Measurements from ENCODE around the gene TLR5. TPM values are rescaled to one million over a fixed set of nuclear protein-coding genes. Genes with fewer than 3 reads are reported as not detected.

TLR5 gene
- total RNA-seq, 4 donors from 2014 or later = 7.6 to 16.4 (median 8.9) TPM

- H3K4me1 ChIP-seq = peaks cover 0 to 10% of the 10 kb centered on the region in 2 donors
- TF ChIP-seq, protein P1, sequence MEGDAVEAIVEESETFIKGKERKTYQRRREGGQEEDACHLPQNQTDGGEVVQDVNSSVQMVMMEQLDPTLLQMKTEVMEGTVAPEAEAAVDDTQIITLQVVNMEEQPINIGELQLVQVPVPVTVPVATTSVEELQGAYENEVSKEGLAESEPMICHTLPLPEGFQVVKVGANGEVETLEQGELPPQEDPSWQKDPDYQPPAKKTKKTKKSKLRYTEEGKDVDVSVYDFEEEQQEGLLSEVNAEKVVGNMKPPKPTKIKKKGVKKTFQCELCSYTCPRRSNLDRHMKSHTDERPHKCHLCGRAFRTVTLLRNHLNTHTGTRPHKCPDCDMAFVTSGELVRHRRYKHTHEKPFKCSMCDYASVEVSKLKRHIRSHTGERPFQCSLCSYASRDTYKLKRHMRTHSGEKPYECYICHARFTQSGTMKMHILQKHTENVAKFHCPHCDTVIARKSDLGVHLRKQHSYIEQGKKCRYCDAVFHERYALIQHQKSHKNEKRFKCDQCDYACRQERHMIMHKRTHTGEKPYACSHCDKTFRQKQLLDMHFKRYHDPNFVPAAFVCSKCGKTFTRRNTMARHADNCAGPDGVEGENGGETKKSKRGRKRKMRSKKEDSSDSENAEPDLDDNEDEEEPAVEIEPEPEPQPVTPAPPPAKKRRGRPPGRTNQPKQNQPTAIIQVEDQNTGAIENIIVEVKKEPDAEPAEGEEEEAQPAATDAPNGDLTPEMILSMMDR (IDR thresholded peaks at IDR 0.05) = no peak
- intact Hi-C loops (cut with DNase I; ENCODE audit: low total_unique reads) = loop anchor here (10.0 kb wide), 1 partner anchor 289 kb away; no protein-coding TSS in a partner anchor
- no peaks in the 10 kb centered on the region for H3K36me3 ChIP-seq
- H3K27me3 ChIP-seq = no peaks in the 10 kb centered on the region
- DNase-seq = no peak
- no peak overlapping the region for H3K4me3 ChIP-seq
- H3K9me3 ChIP-seq = no peaks in the 10 kb centered on the region
- H3K27ac ChIP-seq = peak overlapping the region in 1 of 2 donors; percentile 45
Observed at GRCh38 chr1:223083831-223084230, 59.2 kb downstream of the TLR5 start.

- no peak for TF ChIP-seq POLR2A (IDR thresholded peaks at IDR 0.05)
- TF ChIP-seq, protein P1 (IDR thresholded peaks at IDR 0.05) = no peak
- intact Hi-C loops (cut with DNase I; ENCODE audit: low total_unique reads) = loop anchor here (10.0 kb wide), 1 partner anchor 288 kb away; no protein-coding TSS in a partner anchor
- no peak overlapping the region for H3K4me3 ChIP-seq
- H3K4me1 ChIP-seq = peaks cover 0 to 10% of the 10 kb centered on the region in 2 donors
- no peaks in the 10 kb centered on the region for H3K9me3 ChIP-seq
- no peaks in the 10 kb centered on the region for H3K36me3 ChIP-seq
- H3K27ac ChIP-seq = no peak overlapping the region
- no peaks in the 10 kb centered on the region for H3K27me3 ChIP-seq
- DNase-seq = no peak
Observed at GRCh38 chr1:223082914-223083313, 60.1 kb downstream of the TLR5 start.

GRCh38 chr1:223081181-223081994 is 61.7 kb downstream of the TLR5 start:
- H3K36me3 ChIP-seq = no peaks in the 10 kb centered on the region
- intact Hi-C loops (cut with DNase I; ENCODE audit: low total_unique reads) = loop anchor here (10.0 kb wide), 1 partner anchor 287 kb away; no protein-coding TSS in a partner anchor
- TF ChIP-seq, protein P1 (IDR thresholded peaks at IDR 0.05) = peak; percentile 94 to 97 (median 96)
- TF ChIP-seq POLR2A (IDR thresholded peaks at IDR 0.05) = peak in 1 of 2 donors; percentile 22
- H3K4me3 ChIP-seq = peak overlapping the region in 1 of 2 donors; percentile 35
- H3K9me3 ChIP-seq = no peaks in the 10 kb centered on the region
- H3K27me3 ChIP-seq = no peaks in the 10 kb centered on the region
- peak overlapping the region; percentile 55 to 61 for H3K27ac ChIP-seq
- no peaks in the 10 kb centered on the region for H3K4me1 ChIP-seq
- DNase-seq = peak; percentile 80 to 82

GRCh38 chr1:223079498-223079897 is 63.5 kb downstream of the TLR5 start:
- Histone ChIP-seq H3K27me3 (no peaks in the 10 kb centered on the region), H3K36me3 (no peaks in the 10 kb centered on the region), H3K27ac (no peak overlapping the region), H3K4me3 (no peak overlapping the region), H3K9me3 (no peaks in the 10 kb centered on the region), H3K4me1 (no peaks in the 10 kb centered on the region)
- DNase-seq = no peak
- intact Hi-C loops (cut with DNase I; ENCODE audit: low total_unique reads) = no loop called here
- TF ChIP-seq, protein P1 (IDR thresholded peaks at IDR 0.05) = no peak
- no peak for TF ChIP-seq POLR2A (IDR thresholded peaks at IDR 0.05)

DNA sequence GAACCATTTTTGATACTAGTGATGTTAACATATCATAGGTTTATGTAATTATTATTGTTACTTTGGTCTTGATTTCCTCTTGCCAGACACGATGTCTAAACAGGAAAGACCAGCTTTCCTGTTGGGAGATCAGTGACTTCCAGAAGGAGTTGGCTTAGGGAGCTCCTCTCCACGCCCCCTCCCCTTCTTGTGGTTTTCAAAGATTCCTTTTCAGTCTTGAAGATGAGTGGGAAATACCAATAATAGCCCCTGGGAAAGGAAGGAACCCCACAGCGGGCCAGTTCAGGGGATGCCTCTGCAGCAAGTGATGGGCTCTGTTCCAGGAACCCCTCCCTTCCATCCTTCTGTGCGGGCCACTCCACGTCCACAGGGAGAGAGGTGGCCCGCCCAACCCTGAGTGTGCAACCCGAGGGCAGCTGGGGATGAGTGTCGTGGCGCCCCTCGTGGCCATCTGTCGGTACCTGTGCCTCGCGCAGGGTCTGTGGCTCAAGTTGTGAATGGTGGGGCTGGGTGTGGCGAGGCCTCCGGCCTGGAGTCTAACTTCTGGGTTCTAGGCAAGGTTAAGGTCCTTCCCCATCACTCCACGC is 65.7 kb downstream of the TLR5 start:
- no peaks in the 10 kb centered on the region for H3K36me3 ChIP-seq
- no peaks in the 10 kb centered on the region for H3K4me1 ChIP-seq
- TF ChIP-seq, protein P1 (IDR thresholded peaks at IDR 0.05) = no peak
- no peak for TF ChIP-seq POLR2A (IDR thresholded peaks at IDR 0.05)
- intact Hi-C loops (cut with DNase I; ENCODE audit: low total_unique reads) = no loop called here
- H3K27me3 ChIP-seq = no peaks in the 10 kb centered on the region
- H3K27ac ChIP-seq = no peak overlapping the region
- no peaks in the 10 kb centered on the region for H3K9me3 ChIP-seq
- no peak overlapping the region for H3K4me3 ChIP-seq
- DNase-seq = no peak

Data from uterus (tissue), 4 donors.